Pancreas (tissue), 10 donors: ENCODE data around the gene PTH1R. TPM values are rescaled to one million over a fixed set of nuclear protein-coding genes. Genes with fewer than 3 reads are reported as not detected.

Source experiments
- ATAC-seq, 4 donors: fragments of 200-7000 bp; cut with Tn5 transposase; one replicate each; pipeline versions ENCODE4 v1.8.0 to v1.9.1; 2020; ENCODE audit warnings: mild to moderate bottlenecking in 4 of 4, moderate library complexity in 4 of 4
- DNase-seq, 6 donors: peaks; one replicate each; pipeline ENCODE4 v3.0.0-alpha.2; 2020
- FAIRE-seq: peaks from 2 replicates; lab custom pipeline; 2012; peaks lifted over from hg19 to GRCh38; lab: Jason Lieb, UNC
- H3K27ac ChIP-seq, 4 donors: fragments of 200-600 bp; sonication (generic); 1 replicate in 3 of 4; 2 replicates in 1 of 4; pipeline versions ENCODE4 v1.5.0 to v1.8.0; 2020
- H3K27me3 ChIP-seq, 4 donors: fragments of 200-600 bp; one replicate each; pipeline ENCODE4 v1.8.0; 2021
- H3K36me3 ChIP-seq, 3 donors: fragments of 200-600 bp; sonication (generic) in 1 of 3; one replicate each; pipeline versions ENCODE4 v1.5.0 to v1.8.0; 2020 to 2021
- H3K4me1 ChIP-seq, 3 donors: fragments of 200-600 bp; one replicate each; pipeline ENCODE4 v1.8.0; 2021
- H3K4me3 ChIP-seq, 4 donors: fragments of 200-600 bp; sonication (generic) in 2 of 4; one replicate each; pipeline versions ENCODE4 v1.5.0 to v1.8.0; 2020 to 2021
- H3K9me3 ChIP-seq, 4 donors: fragments of 200-600 bp; one replicate each; pipeline ENCODE4 v1.8.0; 2021
- WGBS, 2 donors: extraction: QIAGEN DNeasy Blood & Tissue Kit; methylation state at CpG; one replicate each; pipeline ENCODE4 v1.1.7; 2013; 5-methylcytosine and 5-hydroxymethylcytosine counted together
- intact Hi-C, 3 donors: fragments of 100-400 bp; cut with DNase I; formaldehyde crosslinking; loops; one replicate each; pipeline versions ENCODE4 v1.11.1 to v1.14.2; 2022
- polyA plus RNA-seq, 2 donors: library from polyadenylated mRNA; stranded (reverse); fragments of 200-250 nt; gene quantifications; one replicate each; pipeline ENCODE4 v1.2.3, GENCODE V29; 2013
- total RNA-seq, 6 donors: library from RNA; stranded (reverse); fragmentation: NEBNext Ultra II Directional in 4 of 6; extraction: Animal tissue kit (Norgen Biotek cat#: 25700) in 4 of 6; gene quantifications; one replicate each; pipeline versions ENCODE4 v1.2.1 to v1.2.4, GENCODE V29; 2021 to 2023
- TF ChIP-seq, protein P1 (sequence below), 4 donors: fragments of 200-600 bp; sonication (generic) in 3 of 4; IDR thresholded peaks; one replicate each; pipeline versions ENCODE4 v1.5.0 to v1.8.0; 2021; ENCODE audit warnings: antibody characterized with exemption in 4 of 4
- donor health status: healthy with polysubstance abuse.
- donor health status: DM: no; HTN: no; CAD: no; lungs with moderate emphysema.
- donor health status: DM: no; HTN: no; CAD: no.
- donor health status: control.
- donor health status: control.
- donor health status: Bipolar disorder and iron deficiency.
- donor health status: DM: yes; HTN: yes; CAD: no.
- donor health status: DM: no; HTN: no; CAD: no.
- donor health status: DM: no; HTN: no; CAD: no.
- donor health status: DM: yes; HTN: yes; CAD: no.

PTH1R gene
- total and polyA plus RNA-seq, 8 donors, result 0.49 to 34.8 (median 2.0) TPM

DNA sequence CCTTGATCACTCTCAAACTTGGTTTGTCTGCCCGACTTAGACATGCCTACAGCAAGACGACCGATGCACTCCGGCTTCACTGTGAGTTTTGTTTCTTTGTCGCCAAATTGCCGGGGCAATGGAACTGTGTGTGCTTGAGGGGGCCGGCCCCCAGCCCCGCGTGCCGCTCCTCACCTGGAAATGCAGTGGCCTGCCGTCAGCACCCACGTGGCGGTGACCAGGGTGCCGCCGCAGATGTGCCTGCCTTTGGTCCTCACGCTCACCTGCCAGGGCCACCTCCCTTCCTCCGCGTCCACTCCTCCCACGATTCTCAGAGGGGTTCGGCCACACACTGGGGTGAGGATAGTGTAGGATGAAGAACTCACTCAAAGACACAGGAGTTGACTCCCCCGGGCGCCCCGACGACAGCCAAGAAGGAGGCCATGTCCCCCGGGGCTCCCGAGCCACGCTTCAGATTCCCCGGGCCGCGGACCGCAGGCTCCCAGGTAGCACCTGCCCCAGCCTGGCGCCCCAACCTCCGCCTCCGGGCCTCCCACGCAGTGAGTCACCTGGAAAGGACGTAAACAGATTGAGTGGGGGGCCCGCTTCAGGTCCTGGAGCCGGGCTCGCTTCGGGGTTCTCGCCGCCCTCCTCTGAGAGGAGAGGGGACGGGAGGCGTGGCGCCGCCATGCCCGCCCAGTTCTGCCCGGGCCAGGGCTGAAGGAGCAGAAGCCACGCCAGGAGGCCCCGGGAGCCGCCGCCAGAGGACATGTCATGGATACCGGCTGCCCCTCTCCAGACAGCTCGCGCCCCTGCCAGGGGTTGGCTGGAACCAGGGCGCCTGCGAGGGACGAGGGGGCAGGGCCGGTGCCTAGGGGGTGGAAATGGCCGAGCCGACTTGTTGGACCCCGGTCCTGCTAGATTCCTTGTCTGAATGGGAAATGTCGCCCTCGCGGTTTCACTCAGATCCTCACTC, 43.9 kb upstream of the PTH1R start:
- intact Hi-C loops, result no loop called here
- no peaks in the 10 kb centered on the region for H3K36me3 ChIP-seq
- TF ChIP-seq, protein P1, sequence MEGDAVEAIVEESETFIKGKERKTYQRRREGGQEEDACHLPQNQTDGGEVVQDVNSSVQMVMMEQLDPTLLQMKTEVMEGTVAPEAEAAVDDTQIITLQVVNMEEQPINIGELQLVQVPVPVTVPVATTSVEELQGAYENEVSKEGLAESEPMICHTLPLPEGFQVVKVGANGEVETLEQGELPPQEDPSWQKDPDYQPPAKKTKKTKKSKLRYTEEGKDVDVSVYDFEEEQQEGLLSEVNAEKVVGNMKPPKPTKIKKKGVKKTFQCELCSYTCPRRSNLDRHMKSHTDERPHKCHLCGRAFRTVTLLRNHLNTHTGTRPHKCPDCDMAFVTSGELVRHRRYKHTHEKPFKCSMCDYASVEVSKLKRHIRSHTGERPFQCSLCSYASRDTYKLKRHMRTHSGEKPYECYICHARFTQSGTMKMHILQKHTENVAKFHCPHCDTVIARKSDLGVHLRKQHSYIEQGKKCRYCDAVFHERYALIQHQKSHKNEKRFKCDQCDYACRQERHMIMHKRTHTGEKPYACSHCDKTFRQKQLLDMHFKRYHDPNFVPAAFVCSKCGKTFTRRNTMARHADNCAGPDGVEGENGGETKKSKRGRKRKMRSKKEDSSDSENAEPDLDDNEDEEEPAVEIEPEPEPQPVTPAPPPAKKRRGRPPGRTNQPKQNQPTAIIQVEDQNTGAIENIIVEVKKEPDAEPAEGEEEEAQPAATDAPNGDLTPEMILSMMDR (IDR thresholded peaks at IDR 0.05), result no peak
- no peak for ATAC-seq
- H3K9me3 ChIP-seq, result no peaks in the 10 kb centered on the region
- DNase-seq, result peak in 1 of 6 donors; percentile 53
- H3K4me3 ChIP-seq, result no peak overlapping the region
- H3K4me1 ChIP-seq, result no peaks in the 10 kb centered on the region
- H3K27ac ChIP-seq, result no peak overlapping the region
- FAIRE-seq, result no peak
- no peaks in the 10 kb centered on the region for H3K27me3 ChIP-seq
- WGBS, 2 donors, result 93 to 95% methylated on average over 62 to 65 of the region's 65 CpGs

DNA sequence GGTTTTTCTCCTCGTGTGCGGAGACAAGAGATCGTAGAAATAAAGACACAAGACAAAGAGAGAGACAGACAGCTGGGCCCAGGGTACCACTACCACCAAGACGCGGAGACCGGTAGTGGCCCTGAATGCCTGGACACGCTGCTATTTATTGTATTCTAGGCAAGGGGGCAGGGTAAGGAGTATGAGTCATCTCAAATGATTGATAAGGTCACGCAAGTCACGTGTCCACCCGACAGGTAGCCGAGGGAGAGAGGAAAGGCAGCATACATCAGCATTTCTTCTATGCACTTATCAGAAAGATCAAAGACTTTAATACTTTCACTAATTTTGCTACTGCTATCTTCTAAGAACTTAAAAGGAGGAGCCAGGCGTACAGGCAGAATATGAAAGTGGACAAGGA, 42.5 kb upstream of the PTH1R start:
- no peaks in the 10 kb centered on the region for H3K36me3 ChIP-seq
- no peak overlapping the region for H3K27ac ChIP-seq
- 53 to 54% methylated on average over 12 of the region's 12 CpGs for WGBS, 2 donors
- no peak for FAIRE-seq
- no peaks in the 10 kb centered on the region for H3K4me1 ChIP-seq
- ATAC-seq, result peak in 3 of 4 donors; percentile 67 to 80 (median 79)
- intact Hi-C loops, result no loop called here
- no peak for DNase-seq
- no peak overlapping the region for H3K4me3 ChIP-seq
- no peaks in the 10 kb centered on the region for H3K9me3 ChIP-seq
- TF ChIP-seq, protein P1 (IDR thresholded peaks at IDR 0.05), result no peak
- H3K27me3 ChIP-seq, result no peaks in the 10 kb centered on the region

DNA sequence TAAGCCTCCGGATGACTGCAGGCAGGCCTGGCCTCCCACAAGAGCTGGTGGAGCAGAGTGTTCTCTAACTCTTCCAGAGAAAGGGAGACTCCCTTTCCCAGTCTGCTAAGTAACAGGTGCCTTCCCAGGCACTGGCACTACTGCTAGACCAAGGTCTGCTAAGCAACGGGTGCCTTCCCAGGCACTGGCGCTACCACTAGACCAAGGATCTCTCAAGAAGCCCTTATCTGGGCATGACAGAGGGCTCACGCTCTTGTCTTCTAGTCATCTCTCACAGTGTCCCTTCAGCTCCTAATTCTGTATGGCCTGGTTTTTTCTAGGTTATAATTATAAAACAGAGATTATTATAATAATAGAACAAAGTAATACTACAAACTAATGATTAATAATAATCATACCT, 42.0 kb upstream of the PTH1R start:
- H3K4me1 ChIP-seq, result no peaks in the 10 kb centered on the region
- no peak for DNase-seq
- no peaks in the 10 kb centered on the region for H3K9me3 ChIP-seq
- no peaks in the 10 kb centered on the region for H3K36me3 ChIP-seq
- 88% methylated on average over 4 of the region's 4 CpGs for WGBS, 2 donors
- ATAC-seq, result no peak
- FAIRE-seq, result no peak
- no peak overlapping the region for H3K4me3 ChIP-seq
- intact Hi-C loops, result no loop called here
- TF ChIP-seq, protein P1 (IDR thresholded peaks at IDR 0.05), result no peak
- no peak overlapping the region for H3K27ac ChIP-seq
- no peaks in the 10 kb centered on the region for H3K27me3 ChIP-seq

DNA sequence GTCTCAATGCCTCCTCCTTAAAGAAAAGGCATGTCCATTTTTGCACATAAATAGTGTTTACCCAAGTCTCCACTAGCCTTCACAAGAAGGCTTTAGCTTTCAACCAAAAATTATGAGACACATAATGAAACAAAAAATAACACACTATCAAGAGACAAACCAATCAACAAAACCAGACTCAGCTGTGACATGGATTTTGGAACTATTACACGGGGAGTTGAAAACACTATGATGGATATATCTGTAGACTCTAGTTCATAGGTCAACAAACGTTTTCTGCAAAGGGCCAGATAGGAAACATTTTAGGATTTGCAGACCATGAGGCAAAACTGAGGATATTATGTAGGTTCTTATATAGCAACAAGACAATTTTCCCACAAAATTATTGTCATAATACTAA, 39.2 kb upstream of the PTH1R start:
- FAIRE-seq (no peak), DNase-seq (no peak), ATAC-seq (no peak)
- Histone ChIP-seq H3K4me1 (no peaks in the 10 kb centered on the region), H3K36me3 (no peaks in the 10 kb centered on the region), H3K9me3 (no peaks in the 10 kb centered on the region), H3K4me3 (no peak overlapping the region), H3K27me3 (no peaks in the 10 kb centered on the region), H3K27ac (no peak overlapping the region)
- TF ChIP-seq, protein P1 (IDR thresholded peaks at IDR 0.05), result no peak
- 56 to 66% methylated on average over 2 of the region's 2 CpGs for WGBS, 2 donors
- intact Hi-C loops, result no loop called here

DNA sequence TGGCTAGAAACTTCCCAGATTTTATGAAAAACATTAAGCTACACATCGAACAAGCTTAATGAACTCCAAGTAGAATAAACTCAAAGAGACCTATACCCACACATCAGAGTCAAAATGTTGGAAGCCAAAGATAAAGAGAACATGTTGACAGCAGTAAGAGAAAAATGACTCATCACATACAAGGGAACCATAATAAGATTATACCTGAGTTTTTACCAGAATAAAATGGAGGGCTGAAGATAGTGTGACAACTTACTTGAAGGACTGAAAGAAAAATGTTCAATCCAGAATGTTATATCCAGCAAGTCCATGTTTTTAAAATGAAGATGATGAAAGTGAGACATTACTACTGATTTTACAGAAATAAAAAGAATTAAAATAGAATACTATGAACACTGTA, 37.0 kb upstream of the PTH1R start:
- Histone ChIP-seq H3K27me3 (no peaks in the 10 kb centered on the region), H3K27ac (no peak overlapping the region), H3K36me3 (no peaks in the 10 kb centered on the region), H3K9me3 (no peaks in the 10 kb centered on the region), H3K4me1 (no peaks in the 10 kb centered on the region), H3K4me3 (no peak overlapping the region)
- 100% methylated on average over 1 of the region's 1 CpG for WGBS, 2 donors
- ATAC-seq (no peak), DNase-seq (no peak), FAIRE-seq (no peak)
- intact Hi-C loops, result no loop called here
- TF ChIP-seq, protein P1 (IDR thresholded peaks at IDR 0.05), result no peak
